ENCODE results near the gene PDZD2.

DNA sequence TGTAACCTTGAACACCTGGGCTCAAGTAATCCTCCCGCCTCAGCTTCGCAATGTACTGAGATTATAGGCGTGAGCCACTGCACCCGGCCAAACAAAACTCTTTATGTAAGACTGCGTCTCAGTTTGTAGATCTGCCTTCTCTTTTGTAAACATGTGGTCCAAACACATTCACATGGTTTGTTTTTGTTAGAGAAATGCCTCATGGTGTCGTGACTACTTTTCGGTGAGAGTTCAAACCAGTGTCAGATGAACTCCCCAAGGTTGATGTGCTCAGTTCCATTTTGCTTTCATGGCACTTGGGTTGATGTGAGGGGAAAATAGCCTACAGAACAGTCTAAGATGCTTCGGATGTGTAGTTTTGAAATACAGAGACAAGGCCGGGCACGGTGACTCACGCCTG is 303.6 kb downstream of the PDZD2 start:
- TF ChIP-seq, protein P1, sequence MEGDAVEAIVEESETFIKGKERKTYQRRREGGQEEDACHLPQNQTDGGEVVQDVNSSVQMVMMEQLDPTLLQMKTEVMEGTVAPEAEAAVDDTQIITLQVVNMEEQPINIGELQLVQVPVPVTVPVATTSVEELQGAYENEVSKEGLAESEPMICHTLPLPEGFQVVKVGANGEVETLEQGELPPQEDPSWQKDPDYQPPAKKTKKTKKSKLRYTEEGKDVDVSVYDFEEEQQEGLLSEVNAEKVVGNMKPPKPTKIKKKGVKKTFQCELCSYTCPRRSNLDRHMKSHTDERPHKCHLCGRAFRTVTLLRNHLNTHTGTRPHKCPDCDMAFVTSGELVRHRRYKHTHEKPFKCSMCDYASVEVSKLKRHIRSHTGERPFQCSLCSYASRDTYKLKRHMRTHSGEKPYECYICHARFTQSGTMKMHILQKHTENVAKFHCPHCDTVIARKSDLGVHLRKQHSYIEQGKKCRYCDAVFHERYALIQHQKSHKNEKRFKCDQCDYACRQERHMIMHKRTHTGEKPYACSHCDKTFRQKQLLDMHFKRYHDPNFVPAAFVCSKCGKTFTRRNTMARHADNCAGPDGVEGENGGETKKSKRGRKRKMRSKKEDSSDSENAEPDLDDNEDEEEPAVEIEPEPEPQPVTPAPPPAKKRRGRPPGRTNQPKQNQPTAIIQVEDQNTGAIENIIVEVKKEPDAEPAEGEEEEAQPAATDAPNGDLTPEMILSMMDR (IDR thresholded peaks at IDR 0.05) = no peak
- TF ChIP-seq ZFX (IDR thresholded peaks at IDR 0.05; ENCODE audit: borderline replicate concordance) = no peak

Measured in 22Rv1 (cell line).